HTERT RPE-1 (cell line): ENCODE data around the gene POU2F3.

Source experiments
- in situ Hi-C: fragments of 300-500 bp; cut with MboI; formaldehyde crosslinking; loops from 4 replicates; pipeline ENCODE4 v1.14.3; 2020; ENCODE audit warnings: low sequenced_read_pairs

The POU2F3 gene

DNA sequence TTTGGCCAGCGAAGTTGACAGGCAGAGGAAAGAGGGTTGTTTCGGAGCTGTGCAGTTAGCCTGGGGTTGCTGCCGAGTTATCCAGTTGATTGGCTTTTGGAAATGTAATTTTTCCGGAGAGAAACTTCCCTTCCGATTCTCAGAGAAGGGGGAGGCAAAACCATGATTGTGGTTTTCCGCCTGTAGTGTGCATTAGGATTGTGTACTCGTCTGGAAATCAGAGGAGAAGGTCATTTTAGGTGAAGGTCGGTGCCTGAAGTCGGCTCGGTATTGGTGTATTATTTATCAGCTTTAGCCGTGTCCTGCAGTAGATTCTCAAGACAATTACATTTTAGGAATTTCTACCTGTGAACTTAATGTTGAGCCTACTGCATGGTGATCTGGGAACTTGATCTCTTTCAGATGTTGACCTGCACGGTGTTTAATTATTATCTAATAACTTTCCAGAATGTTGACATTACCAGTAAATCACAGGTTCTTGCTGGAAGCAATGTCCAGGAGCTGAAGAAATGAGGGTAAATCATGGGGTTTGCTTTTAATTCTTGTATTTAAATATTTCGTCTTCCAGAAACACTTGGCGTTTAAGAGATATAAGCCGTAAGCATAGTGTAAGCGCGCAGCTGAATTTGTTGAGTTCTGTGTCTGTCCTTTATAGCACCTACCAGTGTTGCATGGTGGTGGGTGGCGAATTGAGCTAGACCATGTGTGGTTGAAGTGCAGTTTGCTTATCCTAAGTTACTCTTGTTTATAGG lies 97.6 kb downstream of the POU2F3 start:
- in situ Hi-C loops: no loop called here

DNA sequence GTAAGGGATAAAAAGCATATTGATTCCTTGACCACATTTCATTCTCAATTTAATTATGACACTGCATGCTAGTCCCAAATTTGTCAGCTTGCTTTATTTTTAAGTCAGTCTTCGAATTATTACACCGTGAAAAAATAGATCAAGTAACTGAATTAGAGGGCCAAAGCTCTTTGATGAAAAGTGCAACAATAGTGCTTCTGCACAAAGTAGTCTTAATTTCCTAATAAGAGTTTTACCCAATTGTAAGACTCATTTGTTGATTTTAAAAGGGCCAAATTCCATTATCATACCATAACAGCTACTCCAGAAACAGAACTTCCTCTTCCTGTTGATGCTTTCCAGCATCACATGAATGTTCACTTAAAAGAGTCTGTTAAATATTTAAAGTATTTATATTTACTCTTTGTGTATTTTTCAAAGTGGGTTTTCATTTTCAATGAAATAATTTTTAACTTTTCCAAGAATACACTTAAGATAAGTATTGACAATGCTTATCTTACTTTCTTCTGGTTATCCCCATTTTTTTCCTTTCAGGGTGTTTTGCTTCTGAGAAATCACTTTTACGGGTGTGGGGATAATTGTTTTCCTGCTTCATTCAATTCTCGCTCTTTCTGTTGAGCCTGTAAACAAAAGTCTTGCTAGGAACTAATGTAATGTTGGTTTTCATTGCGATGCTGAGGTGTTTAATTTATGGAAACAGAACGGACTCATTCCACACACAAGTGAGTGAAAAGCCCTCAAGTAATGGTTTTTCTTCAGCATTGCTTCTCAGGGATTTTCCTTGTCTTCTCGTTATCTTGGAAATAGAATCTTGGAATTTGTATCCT lies 98.4 kb downstream of the POU2F3 start:
- in situ Hi-C loops: no loop called here

DNA sequence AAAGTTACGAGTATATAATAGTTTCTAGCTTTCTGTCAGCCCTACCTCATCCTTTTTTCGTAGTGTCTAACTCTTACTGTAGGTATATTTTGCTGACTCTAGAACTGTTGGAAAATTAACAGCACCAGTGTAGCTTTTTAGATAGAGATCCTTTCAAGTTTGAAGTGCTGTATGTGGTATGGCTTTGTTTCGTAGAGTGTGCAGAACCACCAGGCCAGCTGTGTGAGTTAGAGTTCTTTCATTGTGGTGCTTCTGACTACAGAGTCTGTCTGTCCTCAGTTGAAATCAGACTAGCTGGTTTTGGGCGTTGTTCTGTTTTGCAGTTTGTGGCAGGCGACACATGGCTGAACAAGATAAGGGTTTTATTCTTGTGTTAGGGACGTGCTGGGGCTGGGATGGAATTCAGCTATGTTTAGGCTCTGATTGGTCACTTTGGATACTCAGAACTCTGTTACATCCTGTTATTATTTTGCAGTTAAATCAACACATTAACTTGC lies 99.5 kb downstream of the POU2F3 start:
- in situ Hi-C loops: no loop called here

DNA sequence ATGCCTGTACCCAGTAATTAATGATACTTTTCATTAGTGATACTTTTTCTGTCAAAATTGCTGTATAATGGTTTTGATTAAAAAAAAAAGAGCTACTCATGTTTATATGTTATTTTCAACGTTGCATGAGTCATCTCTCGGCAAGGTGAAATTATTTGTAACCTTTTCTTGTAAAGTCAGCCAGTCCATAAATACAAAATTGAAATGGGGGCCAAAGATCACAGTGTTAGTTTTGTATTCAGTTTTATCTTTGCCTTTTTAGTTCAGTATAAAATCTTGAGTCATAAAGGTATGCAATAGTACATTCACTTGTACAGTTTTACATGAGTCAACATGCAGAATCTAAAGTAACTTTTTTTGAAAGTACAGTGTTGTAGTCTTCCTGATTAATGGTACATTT lies 100.6 kb downstream of the POU2F3 start:
- in situ Hi-C loops: no loop called here

DNA sequence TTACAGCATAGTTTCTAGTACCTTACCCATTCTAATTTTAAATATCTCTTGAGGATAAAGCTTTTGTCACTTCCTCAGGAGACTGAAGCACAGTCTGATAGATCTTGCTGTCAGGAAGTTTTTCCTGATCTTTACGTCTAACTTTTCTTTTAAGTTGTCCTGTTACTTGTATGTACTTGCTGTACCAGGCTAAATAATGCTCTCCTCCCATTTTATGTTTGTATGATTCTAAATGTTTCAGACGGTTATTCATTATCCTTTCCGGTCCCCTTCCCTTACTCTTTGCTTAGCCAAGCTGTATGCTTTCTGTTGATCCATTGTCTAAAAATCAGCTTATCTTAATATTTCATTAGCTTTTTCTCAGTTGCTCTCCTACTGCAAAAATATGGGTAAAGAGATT lies 102.3 kb downstream of the POU2F3 start:
- in situ Hi-C loops: no loop called here

DNA sequence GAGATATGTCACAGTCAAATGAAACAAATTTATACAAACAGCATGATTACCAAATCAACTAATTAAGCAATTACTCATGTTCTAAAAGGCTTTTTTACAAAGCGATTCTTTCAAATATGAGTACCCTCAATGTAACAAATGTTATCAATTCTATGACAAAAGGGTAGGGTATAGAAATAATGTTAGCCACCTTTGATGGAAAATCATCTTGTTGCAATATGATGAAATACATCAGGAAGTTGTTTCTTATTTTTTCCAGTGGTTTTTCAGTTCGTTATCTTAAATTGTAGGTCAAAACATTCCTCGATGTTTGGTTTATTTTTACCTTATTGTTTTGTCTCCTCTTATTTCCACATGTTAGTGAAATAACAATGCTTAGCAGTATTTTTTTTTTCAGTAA lies 102.7 kb downstream of the POU2F3 start:
- in situ Hi-C loops: no loop called here

DNA sequence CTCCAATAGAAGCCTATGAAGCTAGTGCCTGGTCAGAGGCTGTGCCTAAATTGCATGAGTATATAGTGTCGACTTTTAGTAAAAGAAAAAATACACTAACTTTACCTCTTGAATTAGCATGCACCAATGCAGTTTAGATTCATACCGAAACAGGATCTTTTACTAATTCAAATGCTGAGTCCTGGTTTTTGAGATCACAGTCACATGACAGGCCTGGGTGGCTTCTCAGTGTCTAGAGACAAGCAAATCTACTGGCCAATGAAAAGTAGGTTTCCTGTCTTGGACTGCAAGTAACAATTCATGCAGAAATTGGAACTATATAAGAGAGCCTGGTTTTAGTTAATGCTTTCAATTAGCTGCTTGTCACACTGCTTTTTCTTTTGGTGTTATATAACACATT lies 103.5 kb downstream of the POU2F3 start:
- in situ Hi-C loops: no loop called here

DNA sequence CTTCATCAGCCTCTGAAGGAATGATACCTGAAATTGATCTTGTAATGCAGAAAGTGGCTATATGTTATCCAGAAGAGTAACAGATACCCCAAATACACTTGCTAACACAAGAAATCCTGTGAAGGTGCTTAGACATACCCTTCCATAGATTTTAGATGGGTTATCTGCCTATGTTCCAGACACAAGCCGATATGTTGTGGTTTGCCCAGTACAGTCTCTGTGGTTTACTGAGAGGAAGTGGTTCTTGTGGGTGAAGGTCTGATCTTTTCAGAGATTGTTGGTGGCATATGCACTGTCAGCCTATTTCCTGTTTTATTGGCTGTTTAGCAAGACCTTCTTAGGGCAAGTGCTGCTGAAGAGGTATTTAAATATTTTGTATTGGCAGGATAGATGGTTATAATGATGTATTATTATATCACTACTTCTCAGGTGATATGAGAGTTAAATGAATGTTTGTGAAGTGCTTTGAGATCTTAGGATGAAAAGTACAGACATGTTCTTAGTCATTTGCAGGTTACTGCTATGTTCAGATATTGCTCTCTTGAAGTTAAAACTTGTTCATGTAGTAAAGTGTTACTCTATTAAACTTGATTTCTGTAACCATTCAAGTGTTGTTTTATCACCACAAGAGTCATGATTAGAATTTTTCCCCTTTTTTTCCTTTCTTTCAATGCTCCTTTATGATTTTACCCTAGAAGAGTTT lies 104.5 kb downstream of the POU2F3 start:
- in situ Hi-C loops: no loop called here

DNA sequence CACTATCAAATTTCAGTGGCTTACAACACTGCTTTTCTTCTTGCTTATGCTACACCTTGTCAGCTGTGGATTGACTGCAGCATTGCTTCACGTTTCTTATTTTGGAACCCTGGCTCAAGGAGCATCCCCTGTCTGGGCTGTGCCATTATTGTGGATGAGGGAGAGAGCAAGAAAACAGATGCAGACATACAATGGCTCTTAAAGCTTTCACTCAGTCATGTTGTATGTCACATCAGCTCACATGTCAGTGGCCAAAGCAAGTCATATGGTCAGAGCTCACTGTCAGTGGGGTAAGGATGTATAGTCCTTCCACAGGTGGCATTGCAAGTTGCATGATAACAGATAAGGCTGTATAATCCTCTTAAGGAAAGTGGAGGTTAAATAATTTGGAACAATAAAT lies 106.3 kb downstream of the POU2F3 start:
- in situ Hi-C loops: no loop called here

DNA sequence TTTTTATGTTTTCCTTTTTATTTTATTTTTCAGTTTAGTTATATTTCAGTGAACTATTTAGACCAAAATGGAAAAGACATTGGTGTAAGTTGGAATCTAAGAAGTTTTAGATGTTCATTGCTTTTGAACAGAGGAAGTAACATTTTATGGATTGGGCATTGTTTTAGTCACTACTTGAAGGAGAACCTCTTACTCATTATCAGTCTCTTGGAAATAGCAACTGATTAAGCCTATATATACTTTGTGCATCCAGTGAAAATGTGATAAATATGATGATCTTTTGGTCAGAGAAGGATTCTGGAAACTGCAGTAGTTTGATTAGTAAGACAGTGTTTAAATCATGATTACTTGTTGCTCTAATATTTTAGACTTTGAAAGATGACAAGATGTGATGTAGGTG lies 110.7 kb downstream of the POU2F3 start:
- in situ Hi-C loops: no loop called here

DNA sequence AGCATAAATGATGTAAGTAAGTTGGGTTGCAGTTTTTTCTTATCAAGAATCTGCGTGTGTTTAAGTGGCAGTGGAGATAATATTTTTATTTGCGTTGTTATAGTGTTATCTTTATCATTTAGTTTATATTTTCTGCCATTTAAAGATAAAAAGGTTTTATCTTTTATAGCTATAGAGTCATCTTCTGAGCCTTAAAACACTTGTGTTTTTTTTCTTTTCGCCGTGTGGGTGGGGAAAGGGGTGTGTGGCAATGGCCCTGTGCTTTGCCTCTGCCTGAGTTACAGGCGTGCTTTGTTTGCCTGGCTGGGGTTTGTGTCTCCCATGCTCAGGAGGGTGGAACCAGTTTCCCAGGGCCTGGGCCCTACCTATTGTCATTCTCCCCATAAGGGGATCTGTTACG lies 112.5 kb downstream of the POU2F3 start:
- in situ Hi-C loops: no loop called here

DNA sequence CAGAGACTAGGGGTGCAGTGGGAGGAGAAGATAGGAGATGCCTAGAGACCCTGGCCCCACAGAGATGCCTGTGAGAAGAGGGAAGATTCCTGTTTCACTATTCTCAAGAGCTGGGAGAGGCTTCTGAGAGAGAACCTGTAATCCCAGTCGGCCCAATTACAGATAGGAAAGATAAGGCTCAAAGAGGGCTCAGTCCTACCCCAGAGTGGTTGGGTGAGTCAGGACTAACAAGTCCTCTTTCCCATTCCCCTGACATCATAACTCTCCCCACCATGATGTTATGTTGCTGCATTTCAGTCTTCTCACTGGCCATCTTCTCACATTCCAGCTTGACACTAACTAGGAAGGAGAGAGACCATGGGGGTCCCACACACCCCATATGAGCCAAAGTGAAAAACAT lies 114.1 kb downstream of the POU2F3 start:
- in situ Hi-C loops: no loop called here

DNA sequence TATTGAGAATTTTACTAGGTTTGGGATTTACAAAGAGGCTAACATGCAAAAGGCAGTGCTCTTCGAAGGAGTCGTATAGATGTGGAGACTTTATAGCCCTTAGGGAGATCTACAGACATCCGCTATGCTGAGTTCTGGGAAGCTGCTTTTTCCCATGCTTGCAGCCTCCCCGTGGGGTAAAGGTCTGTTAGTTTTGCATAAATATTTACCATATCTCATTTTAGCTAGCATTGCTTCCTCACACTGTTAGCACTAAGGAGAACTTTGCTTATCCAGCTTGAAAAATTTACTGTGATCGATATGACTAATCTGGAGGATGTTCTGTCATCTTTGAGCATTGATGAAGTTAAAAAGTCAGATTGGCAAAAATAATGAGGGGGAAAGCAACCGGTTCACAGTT lies 114.8 kb downstream of the POU2F3 start:
- in situ Hi-C loops: no loop called here

DNA sequence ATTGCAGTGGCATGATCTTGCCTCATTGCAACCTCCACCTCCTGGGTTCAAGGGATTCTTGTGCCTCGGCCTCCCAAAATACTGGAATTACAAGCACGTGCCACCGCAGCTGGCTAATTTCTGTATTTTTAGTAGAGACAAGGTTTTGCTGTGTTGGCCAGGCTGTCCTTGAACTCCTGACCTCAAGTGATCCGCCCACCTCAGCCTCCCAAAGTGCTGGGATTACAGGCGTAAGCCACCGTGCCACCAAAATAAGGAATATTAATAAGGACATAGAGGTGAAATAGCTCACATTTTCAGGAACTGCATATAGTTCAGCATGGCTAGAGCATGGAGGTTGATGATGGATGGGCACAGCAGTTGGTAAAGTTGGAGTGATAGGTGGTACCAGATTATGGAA lies 117.7 kb downstream of the POU2F3 start:
- in situ Hi-C loops: no loop called here

DNA sequence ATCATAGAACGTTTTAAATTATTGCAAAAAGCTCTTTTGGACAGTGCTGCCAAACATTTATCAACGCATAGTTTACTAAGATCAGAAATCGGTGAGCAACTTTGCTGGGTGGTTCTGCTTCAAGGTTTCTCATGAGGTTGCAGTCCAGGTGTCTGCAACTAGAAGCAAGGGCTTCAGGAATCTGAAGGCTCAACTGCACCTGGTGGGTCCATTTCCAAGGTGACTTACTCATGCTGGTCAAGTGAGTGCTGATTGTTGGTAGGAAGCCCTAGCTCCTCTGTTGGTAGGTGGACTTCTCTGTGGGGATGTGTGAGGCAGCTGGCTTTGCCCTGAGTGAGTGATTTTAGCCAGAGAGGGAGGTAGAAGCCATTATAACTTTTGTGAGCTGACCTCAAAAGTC lies 118.8 kb downstream of the POU2F3 start:
- in situ Hi-C loops: no loop called here

DNA sequence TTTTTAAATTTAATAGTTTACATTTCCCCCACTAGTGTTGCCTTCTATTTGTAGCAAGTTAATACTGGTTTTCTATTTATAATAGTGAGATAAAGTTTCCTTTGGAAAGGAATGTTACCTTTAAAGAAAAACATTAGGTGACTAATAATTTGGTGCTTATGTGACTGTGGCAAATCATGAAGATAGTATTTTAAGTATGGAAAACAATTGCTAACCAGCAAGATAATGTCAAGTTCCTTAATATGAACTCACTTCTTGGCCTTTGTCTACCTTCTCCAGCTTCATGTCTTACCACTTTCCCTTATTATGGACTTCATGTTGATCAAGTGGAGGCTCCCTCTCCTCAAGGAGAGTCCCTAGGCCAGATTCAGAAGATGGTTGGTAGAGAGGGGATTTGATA lies 123.5 kb downstream of the POU2F3 start:
- in situ Hi-C loops: no loop called here

DNA sequence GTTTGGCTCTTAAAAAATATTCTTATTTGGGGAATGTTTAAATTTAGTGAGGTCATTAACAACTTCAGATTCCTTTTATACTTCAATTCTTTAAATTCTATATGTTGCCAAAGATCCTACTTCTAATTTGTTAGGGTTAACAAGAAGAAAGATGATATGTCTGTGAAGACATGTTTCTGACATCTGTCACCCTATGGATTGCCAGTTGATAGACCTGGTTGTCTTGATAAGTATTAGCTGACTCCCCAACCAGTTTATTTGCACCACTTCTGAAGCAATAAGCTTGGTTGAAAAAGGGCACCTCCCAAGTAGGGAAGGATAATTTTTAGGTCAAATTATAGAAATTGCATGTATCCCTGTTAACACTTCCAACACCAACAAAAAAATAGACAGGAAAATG lies 125.6 kb downstream of the POU2F3 start:
- in situ Hi-C loops: no loop called here
